ENCODE results near the gene LZTR1. TPM values are rescaled to one million over a fixed set of nuclear protein-coding genes. Genes with fewer than 3 reads are reported as not detected.

LZTR1 gene
- total and polyA plus RNA-seq, 4 donors, result 7.9 to 32.5 (median 13.2) TPM

DNA sequence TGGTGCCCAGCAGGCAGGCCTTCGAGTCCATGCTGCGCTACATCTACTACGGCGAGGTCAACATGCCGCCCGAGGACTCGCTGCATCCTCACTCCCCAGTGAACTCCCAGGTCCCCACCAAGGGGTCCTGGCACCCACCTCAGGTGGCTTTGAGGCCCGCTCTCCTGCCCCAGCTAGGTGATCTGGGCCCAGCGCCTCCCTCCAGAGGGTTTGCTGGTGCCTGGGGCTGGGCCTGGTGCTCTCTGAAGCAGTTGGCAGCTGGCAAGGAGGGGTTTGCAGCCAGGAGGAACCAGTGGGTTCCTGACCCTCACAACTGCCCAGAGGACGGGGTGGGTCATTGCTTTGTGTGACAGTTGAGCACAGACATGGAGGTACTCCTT is 13.9 kb downstream of the LZTR1 start:
- WGBS, result 97% methylated on average over 10 of the region's 10 CpGs
- Histone ChIP-seq H3K4me3 (ENCODE audit: low read depth in 1 of 3, low read length in 3 of 3) (no peak overlapping the region), H3K4me1 (ENCODE audit: control insufficient read depth in 4 of 4, insufficient read depth in 4 of 4, low read length in 3 of 4) (peaks cover 6 to 17% (median 11%) of the 10 kb centered on the region in 4 donors), H3K36me3 (ENCODE audit: control insufficient read depth in 4 of 4, insufficient read depth in 3 of 4, low read depth in 1 of 4, low read length in 3 of 4) (peaks cover 4 to 62% (median 13%) of the 10 kb centered on the region in 4 donors), H3K9me3 (ENCODE audit: control insufficient read depth in 4 of 4, low read length in 3 of 4) (no peaks in the 10 kb centered on the region), H3K9ac (ENCODE audit: low read depth in 1 of 2, low read length in 2 of 2) (no peak overlapping the region), H3K27me3 (ENCODE audit: control insufficient read depth in 4 of 4, insufficient read depth in 4 of 4, low read length in 3 of 4) (no peaks in the 10 kb centered on the region), H3K27ac (ENCODE audit: low read depth in 1 of 2, low read length in 2 of 2) (no peak overlapping the region)
- TF ChIP-seq ATF3 (IDR thresholded peaks at IDR 0.05) (no peak), MAX (IDR thresholded peaks at IDR 0.05) (no peak), HNF4G (IDR thresholded peaks at IDR 0.05) (no peak), TAF1 (conservative IDR thresholded peaks at IDR 0.05) (no peak), NR2F2 (IDR thresholded peaks at IDR 0.05) (no peak), GABPA (IDR thresholded peaks at IDR 0.05 in 1 of 2, conservative IDR thresholded peaks at IDR 0.05 in 1 of 2) (no peak), YY1 (IDR thresholded peaks at IDR 0.05) (no peak), RAD21 (IDR thresholded peaks at IDR 0.05) (no peak), FOXA2 (IDR thresholded peaks at IDR 0.05) (no peak), JUND (IDR thresholded peaks at IDR 0.05) (no peak), SP1 (IDR thresholded peaks at IDR 0.05) (no peak), EGR1 (IDR thresholded peaks at IDR 0.05; ENCODE audit: low read depth in 2 of 2) (no peak), FOXA1 (IDR thresholded peaks at IDR 0.05) (no peak), RXRA (IDR thresholded peaks at IDR 0.05) (no peak), HNF4A (conservative IDR thresholded peaks at IDR 0.05) (no peak)
- TF ChIP-seq, protein P1, sequence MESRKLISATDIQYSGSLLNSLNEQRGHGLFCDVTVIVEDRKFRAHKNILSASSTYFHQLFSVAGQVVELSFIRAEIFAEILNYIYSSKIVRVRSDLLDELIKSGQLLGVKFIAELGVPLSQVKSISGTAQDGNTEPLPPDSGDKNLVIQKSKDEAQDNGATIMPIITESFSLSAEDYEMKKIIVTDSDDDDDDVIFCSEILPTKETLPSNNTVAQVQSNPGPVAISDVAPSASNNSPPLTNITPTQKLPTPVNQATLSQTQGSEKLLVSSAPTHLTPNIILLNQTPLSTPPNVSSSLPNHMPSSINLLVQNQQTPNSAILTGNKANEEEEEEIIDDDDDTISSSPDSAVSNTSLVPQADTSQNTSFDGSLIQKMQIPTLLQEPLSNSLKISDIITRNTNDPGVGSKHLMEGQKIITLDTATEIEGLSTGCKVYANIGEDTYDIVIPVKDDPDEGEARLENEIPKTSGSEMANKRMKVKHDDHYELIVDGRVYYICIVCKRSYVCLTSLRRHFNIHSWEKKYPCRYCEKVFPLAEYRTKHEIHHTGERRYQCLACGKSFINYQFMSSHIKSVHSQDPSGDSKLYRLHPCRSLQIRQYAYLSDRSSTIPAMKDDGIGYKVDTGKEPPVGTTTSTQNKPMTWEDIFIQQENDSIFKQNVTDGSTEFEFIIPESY (IDR thresholded peaks at IDR 0.05), result no peak
- TF ChIP-seq, protein P2, sequence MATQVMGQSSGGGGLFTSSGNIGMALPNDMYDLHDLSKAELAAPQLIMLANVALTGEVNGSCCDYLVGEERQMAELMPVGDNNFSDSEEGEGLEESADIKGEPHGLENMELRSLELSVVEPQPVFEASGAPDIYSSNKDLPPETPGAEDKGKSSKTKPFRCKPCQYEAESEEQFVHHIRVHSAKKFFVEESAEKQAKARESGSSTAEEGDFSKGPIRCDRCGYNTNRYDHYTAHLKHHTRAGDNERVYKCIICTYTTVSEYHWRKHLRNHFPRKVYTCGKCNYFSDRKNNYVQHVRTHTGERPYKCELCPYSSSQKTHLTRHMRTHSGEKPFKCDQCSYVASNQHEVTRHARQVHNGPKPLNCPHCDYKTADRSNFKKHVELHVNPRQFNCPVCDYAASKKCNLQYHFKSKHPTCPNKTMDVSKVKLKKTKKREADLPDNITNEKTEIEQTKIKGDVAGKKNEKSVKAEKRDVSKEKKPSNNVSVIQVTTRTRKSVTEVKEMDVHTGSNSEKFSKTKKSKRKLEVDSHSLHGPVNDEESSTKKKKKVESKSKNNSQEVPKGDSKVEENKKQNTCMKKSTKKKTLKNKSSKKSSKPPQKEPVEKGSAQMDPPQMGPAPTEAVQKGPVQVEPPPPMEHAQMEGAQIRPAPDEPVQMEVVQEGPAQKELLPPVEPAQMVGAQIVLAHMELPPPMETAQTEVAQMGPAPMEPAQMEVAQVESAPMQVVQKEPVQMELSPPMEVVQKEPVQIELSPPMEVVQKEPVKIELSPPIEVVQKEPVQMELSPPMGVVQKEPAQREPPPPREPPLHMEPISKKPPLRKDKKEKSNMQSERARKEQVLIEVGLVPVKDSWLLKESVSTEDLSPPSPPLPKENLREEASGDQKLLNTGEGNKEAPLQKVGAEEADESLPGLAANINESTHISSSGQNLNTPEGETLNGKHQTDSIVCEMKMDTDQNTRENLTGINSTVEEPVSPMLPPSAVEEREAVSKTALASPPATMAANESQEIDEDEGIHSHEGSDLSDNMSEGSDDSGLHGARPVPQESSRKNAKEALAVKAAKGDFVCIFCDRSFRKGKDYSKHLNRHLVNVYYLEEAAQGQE (IDR thresholded peaks at IDR 0.05), result no peak
- TF ChIP-seq, protein P3, sequence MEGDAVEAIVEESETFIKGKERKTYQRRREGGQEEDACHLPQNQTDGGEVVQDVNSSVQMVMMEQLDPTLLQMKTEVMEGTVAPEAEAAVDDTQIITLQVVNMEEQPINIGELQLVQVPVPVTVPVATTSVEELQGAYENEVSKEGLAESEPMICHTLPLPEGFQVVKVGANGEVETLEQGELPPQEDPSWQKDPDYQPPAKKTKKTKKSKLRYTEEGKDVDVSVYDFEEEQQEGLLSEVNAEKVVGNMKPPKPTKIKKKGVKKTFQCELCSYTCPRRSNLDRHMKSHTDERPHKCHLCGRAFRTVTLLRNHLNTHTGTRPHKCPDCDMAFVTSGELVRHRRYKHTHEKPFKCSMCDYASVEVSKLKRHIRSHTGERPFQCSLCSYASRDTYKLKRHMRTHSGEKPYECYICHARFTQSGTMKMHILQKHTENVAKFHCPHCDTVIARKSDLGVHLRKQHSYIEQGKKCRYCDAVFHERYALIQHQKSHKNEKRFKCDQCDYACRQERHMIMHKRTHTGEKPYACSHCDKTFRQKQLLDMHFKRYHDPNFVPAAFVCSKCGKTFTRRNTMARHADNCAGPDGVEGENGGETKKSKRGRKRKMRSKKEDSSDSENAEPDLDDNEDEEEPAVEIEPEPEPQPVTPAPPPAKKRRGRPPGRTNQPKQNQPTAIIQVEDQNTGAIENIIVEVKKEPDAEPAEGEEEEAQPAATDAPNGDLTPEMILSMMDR (IDR thresholded peaks at IDR 0.05; ENCODE audit: low read depth, low read length, missing input control), result no peak
- DNase-seq (ENCODE audit: low spot score), result no peak

Measured in liver (tissue), 9 donors.